Dedifferentiated amniotic fluid mesenchymal stem cell (primary cell): ENCODE results near the gene MARCHF10.

Source experiments
- DNase-seq: peaks from one replicate; pipeline ENCODE4 v3.0.0-alpha.2; 2016; ENCODE audit errors: extremely low spot score

MARCHF10 gene

DNA sequence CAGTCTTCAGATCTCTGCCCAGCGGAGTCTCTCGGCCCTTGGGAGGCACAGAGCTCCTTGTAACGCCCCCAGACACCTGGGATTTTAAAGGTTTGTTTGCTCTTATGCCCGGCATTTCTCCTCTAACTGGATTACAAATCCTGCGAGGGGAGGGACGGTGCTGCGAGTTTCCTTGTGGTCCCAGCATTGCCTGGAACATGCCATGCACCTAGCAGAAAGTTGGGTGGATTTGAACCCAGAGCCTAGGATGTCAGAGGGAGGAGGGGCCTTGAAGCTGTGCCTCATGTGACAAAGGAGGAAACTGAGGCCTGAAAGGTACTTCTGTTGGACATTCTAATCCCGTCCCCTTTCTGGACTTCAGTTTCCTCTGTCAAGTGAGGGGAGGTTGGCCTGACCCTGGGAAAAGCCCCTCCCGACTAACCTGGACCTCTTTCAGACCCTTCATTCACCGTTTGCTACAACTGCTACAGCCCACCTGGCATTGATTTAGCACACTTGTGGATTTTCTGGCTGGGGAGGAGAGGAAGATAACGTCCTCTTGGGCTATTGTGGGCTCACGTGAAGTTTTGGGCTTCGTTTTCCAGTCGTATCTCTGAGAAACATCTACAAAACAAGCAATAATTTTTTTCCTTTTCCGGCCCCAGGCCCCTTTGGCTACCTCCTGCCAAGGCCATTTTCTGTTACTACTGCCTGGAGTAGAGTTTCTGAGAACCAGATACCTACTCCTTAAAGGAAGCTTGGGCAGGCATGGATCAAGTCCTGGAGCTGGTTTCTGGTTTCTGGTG lies 149.8 kb downstream of the MARCHF10 start:
- no peak for DNase-seq

DNA sequence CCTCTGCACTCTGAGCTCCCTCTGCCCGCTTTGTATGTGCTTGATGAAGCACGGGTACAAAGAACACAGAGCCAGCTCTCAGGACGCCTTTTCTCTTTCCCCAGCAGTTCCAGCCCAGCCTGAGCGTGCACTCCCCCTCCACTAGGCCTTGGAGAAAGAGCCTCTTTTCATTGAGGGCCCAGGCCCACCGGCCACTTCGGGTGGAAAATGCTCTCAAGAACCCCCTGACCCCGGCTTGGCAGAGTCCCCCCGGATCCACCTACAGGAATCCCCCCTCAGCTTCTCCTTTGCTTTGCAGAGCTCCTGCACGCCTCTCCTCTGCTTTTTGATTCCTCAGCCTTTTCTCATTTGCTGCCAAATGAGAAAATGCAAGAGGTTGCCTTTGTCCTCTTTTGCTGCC lies 150.4 kb downstream of the MARCHF10 start:
- DNase-seq: no peak

DNA sequence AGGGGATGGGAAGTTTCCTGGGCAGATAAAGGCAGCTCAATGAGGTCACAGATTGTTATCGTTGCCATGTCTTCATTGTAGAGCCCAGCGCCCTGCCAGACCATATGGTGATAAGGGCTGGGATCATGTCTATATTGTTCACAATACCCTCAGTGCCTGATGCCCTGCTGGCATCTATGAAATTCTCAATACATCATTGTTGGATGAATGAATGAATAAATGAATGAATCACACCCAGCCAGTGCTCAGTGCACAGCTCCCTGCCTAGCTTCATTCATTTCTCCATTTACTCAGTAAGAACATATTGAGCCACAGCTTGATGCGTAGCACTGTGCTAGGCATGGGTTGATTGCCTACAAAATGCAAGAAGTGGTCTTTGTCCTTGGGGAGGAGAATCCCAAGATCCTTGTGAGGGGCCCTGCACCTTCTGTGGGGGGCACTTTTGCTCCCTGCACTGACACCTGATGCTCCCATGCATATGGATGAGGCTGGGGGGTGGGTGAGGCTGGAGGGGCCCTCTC lies 150.9 kb downstream of the MARCHF10 start:
- no peak for DNase-seq

DNA sequence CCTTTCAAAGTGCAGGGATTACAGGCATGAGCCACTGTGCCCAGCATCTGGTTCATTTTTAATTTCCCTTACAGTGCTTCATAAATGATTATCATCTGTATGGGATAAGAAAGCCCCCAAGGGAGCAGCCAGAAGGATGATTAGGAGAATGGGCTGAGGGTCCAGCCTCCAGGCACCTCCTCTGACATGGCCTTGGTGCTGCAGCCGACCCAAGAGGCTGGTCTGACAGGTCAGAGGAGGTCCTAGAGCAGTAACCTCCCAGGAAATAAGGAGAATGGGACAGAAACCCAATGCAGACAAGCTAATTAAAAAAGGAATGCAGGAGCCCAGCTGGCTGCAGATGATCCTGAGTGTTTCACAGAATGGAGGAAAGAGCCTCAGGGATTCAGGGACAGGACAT lies 151.7 kb downstream of the MARCHF10 start:
- no peak for DNase-seq

DNA sequence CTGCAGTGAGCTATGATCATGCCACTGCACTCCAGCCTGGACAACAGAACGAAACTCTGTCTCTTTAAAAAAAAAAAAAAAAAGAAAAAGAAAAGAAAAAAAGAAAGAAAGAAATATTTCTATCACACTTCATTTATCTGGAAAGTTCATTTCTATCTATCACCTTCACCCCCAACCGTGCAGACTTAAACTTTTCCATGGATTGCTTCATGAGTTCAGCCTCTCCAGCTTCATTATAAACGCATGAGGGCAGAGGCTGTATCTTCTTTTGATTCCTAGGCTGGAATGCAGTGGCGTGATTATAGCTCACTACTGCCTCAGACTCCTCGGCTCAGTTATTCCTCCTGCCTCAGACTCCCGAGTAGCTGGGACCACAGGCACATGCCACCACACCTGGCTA lies 152.5 kb downstream of the MARCHF10 start:
- DNase-seq: no peak

GRCh38 chr17:62653826-62654761 lies 154.0 kb downstream of the MARCHF10 start:
- peak; percentile 47 for DNase-seq

GRCh38 chr17:62653002-62653825 lies 154.9 kb downstream of the MARCHF10 start:
- peak; percentile 22 for DNase-seq

DNA sequence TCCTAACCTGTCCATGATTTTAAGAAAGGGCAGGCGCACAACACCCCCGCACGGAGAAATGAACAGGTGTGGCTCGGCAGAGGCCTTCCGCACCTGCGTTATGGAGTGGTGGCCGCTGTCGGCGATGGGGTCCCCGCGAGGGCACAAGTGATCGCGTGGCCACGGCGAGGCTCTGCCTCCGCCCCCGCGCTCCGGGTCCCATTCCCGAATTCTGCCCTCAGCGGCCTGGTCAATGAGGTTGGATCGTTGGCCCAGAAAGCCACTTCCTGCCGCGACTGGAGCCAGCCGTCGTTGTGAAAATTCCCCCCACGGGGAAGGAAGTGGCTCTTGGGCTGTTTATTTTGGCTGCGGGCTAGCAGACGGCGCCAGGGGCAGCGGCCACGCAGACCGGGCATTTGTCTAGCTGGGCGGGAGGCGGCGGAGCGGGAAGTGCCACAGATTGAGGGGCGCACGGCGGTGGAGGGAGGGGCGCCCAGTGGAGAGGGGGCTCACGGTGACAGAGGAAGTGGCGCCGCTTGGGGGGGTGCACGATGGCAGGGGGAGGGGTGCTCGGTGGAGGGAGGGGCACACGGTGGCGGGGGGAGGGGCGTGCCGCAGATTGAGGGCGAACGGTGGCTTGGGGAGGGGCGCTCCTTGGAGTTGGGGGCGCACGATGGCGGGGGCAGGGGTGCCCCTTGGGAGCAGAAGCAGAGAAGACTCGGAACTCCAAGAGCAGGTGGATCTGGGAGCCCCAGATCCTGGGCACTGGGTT lies 155.7 kb downstream of the MARCHF10 start:
- no peak for DNase-seq
